HCT116 (cell line): Measurements from ENCODE around the gene GDI1.

Experiments
- CEBPB ChIP-seq: IDR thresholded peaks from 2 replicates; pipeline ENCODE4 v1.6.1; 2012; ENCODE audit warnings: low read depth
- CTCF ChIP-seq, 3 experiments: fragments of 200-600 bp in 1 of 3; sonication (generic) in 1 of 3; IDR thresholded peaks in 2 of 3; conservative IDR thresholded peaks in 1 of 3; 2 replicates each; pipeline ENCODE4 v1.5.1; 2012 to 2017; ENCODE audit warnings: low read depth in 2 of 3, low read length in 2 of 3, antibody characterized with exemption in 1 of 3, borderline replicate concordance in 1 of 3, control low read depth in 1 of 3, mild to moderate bottlenecking in 1 of 3, mixed read lengths in 1 of 3, mixed run types in 1 of 3, moderate library complexity in 1 of 3; ENCODE audit not compliant: insufficient read depth in 1 of 3
- EGR1 ChIP-seq: IDR thresholded peaks from 2 replicates; pipeline ENCODE4 v1.6.1; 2012; ENCODE audit warnings: low read depth
- EZH2 ChIP-seq: fragments of 200-600 bp; sonication (generic); IDR thresholded peaks from 2 replicates; pipeline ENCODE4 v1.6.1; 2017; ENCODE audit warnings: antibody characterized with exemption, mixed run types
- EZH2phosphoT487 ChIP-seq: fragments of 200-600 bp; IDR thresholded peaks from 2 replicates; pipeline ENCODE4 v1.6.1; 2018; ENCODE audit warnings: antibody characterized with exemption, borderline replicate concordance
- POLR2A ChIP-seq: IDR thresholded peaks from 2 replicates; pipeline ENCODE4 v1.7.0; 2011; ENCODE audit warnings: borderline replicate concordance; ENCODE audit not compliant: insufficient read depth, insufficient read length; ENCODE audit errors: extremely low read depth
- POLR2AphosphoS5 ChIP-seq: IDR thresholded peaks from 2 replicates; pipeline ENCODE4 v1.6.1; 2011; ENCODE audit warnings: mild to moderate bottlenecking, low read depth, low read length, moderate library complexity
- RAD21 ChIP-seq: IDR thresholded peaks from 2 replicates; pipeline ENCODE4 v1.6.1; 2012; ENCODE audit warnings: low read depth, mild to moderate bottlenecking
- REST ChIP-seq: IDR thresholded peaks from 2 replicates; pipeline ENCODE4 v1.6.1; 2012; ENCODE audit warnings: low read depth
- SIN3A ChIP-seq: IDR thresholded peaks from 2 replicates; pipeline ENCODE4 v1.6.1; 2012; ENCODE audit warnings: low read depth
- SP1 ChIP-seq: IDR thresholded peaks from 2 replicates; pipeline ENCODE4 v1.6.1; 2012; ENCODE audit warnings: low read depth
- ZBTB33 ChIP-seq: IDR thresholded peaks from 2 replicates; pipeline ENCODE4 v1.6.1; 2011; ENCODE audit warnings: mild to moderate bottlenecking, low read length, moderate library complexity; ENCODE audit not compliant: insufficient replicate concordance; ENCODE audit errors: extremely low read depth
- ZFX ChIP-seq: fragments of 450-650 bp; IDR thresholded peaks from 2 replicates; pipeline ENCODE4 v1.6.1; 2017
- TF ChIP-seq, protein P1 (sequence below): IDR thresholded peaks from 2 replicates; pipeline ENCODE4 v1.6.1; 2012

DNA sequence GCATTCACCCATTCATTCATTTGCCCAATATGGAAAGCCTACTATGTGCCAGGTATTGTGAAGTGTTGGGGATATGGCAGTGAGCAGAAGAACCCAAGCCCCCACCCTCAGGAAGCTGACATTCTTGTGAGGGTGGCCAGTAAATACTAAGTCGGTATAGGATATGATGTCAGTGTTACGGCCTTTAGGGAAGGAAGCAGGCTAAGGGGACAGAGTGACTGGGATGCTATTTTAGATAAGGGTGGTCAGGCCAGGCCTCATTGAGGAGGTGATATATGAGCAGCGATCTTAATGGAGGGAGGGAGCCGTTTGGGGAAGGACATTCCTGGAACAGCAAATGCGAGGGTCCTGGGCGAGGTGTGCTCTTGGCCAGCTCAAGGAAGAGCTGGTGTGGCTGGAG is 6.5 kb upstream of the GDI1 start:
- TF ChIP-seq CTCF (IDR thresholded peaks at IDR 0.05 in 2 of 3, conservative IDR thresholded peaks at IDR 0.05 in 1 of 3; ENCODE audit: borderline replicate concordance in 1 of 3, insufficient read depth in 1 of 3, low read depth in 2 of 3, low read length in 2 of 3) (no peak), REST (no peak), ZFX (no peak), EZH2 (no peak), POLR2A (no peak), POLR2AphosphoS5 (no peak), EZH2phosphoT487 (no peak), CEBPB (no peak), EGR1 (no peak), SIN3A (no peak), SP1 (no peak), RAD21 (no peak), ZBTB33 (no peak)
- TF ChIP-seq, protein P1, sequence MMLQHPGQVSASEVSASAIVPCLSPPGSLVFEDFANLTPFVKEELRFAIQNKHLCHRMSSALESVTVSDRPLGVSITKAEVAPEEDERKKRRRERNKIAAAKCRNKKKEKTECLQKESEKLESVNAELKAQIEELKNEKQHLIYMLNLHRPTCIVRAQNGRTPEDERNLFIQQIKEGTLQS, result no peak
